ENCODE results near the gene TRIM31.

TRIM31 gene

GRCh38 chr6:30071081-30071818, 41.6 kb downstream of the TRIM31 start:
- Histone ChIP-seq H3K36me3 (ENCODE audit: insufficient read depth, low read length) (peaks cover 16% of the 10 kb centered on the region), H3K27me3 (ENCODE audit: control insufficient read depth in 1 of 2, insufficient read depth in 2 of 2, low read length in 2 of 2) (peaks cover 45 to 61% of the 10 kb centered on the region in 2 donors), H3K4me1 (ENCODE audit: insufficient read depth, low read length) (peaks cover 17% of the 10 kb centered on the region), H3K4me3 (ENCODE audit: low read depth in 1 of 2, low read length in 2 of 2) (no peak overlapping the region), H3K9me3 (ENCODE audit: low read length) (no peaks in the 10 kb centered on the region), H3K9ac (ENCODE audit: low read length) (no peak overlapping the region), H3K27ac (ENCODE audit: low read depth, low read length) (no peak overlapping the region)

- Histone ChIP-seq H3K9me3 (ENCODE audit: low read length) (no peaks in the 10 kb centered on the region), H3K27ac (ENCODE audit: low read depth, low read length) (peak overlapping the region; percentile 36), H3K4me3 (ENCODE audit: low read depth in 1 of 2, low read length in 2 of 2) (peak overlapping the region; percentile 39 to 80), H3K27me3 (ENCODE audit: control insufficient read depth in 1 of 2, insufficient read depth in 2 of 2, low read length in 2 of 2) (peaks cover 20 to 24% of the 10 kb centered on the region in 2 donors), H3K4me1 (ENCODE audit: insufficient read depth, low read length) (peaks cover 14% of the 10 kb centered on the region), H3K36me3 (ENCODE audit: insufficient read depth, low read length) (peaks cover 24% of the 10 kb centered on the region), H3K9ac (ENCODE audit: low read length) (peak overlapping the region; percentile 82)
Measured at GRCh38 chr6:30067460-30068139, 45.3 kb downstream of the TRIM31 start.

GRCh38 chr6:30066577-30067459, 46.1 kb downstream of the TRIM31 start, which contains the start of gene PPP1R11:
Gene PPP1R11, plus strand, starts transcription at chr6:30067198. Its CDS starts 213 bp downstream, at chr6:30067411.
- peaks cover 24% of the 10 kb centered on the region for H3K36me3 ChIP-seq (ENCODE audit: insufficient read depth, low read length)
- H3K9ac ChIP-seq (ENCODE audit: low read length) = peak within 1 kb of the TSS; percentile 82
- peak within 1 kb of the TSS; percentile 39 to 80 for H3K4me3 ChIP-seq (ENCODE audit: low read depth in 1 of 2, low read length in 2 of 2)
- peak within 1 kb of the TSS; percentile 69 for H3K27ac ChIP-seq (ENCODE audit: low read depth, low read length)
- peaks cover 19% of the 10 kb centered on the region for H3K4me1 ChIP-seq (ENCODE audit: insufficient read depth, low read length)
- peaks cover 12 to 17% of the 10 kb centered on the region in 2 donors for H3K27me3 ChIP-seq (ENCODE audit: control insufficient read depth in 1 of 2, insufficient read depth in 2 of 2, low read length in 2 of 2)
- no peaks in the 10 kb centered on the region for H3K9me3 ChIP-seq (ENCODE audit: low read length)

GRCh38 chr6:30066082-30066481, 46.8 kb downstream of the TRIM31 start:
- H3K36me3 ChIP-seq (ENCODE audit: insufficient read depth, low read length) = peaks cover 24% of the 10 kb centered on the region
- H3K9me3 ChIP-seq (ENCODE audit: low read length) = no peaks in the 10 kb centered on the region
- H3K4me1 ChIP-seq (ENCODE audit: insufficient read depth, low read length) = peaks cover 20% of the 10 kb centered on the region
- H3K27ac ChIP-seq (ENCODE audit: low read depth, low read length) = peak overlapping the region; percentile 69
- peaks cover 5 to 9% of the 10 kb centered on the region in 2 donors for H3K27me3 ChIP-seq (ENCODE audit: control insufficient read depth in 1 of 2, insufficient read depth in 2 of 2, low read length in 2 of 2)
- peak overlapping the region; percentile 36 to 80 for H3K4me3 ChIP-seq (ENCODE audit: low read depth in 1 of 2, low read length in 2 of 2)
- peak overlapping the region; percentile 67 for H3K9ac ChIP-seq (ENCODE audit: low read length)

GRCh38 chr6:30063315-30063714, 49.6 kb downstream of the TRIM31 start:
- Histone ChIP-seq H3K36me3 (ENCODE audit: insufficient read depth, low read length) (peaks cover 8% of the 10 kb centered on the region), H3K4me1 (ENCODE audit: insufficient read depth, low read length) (peaks cover 27% of the 10 kb centered on the region), H3K4me3 (ENCODE audit: low read depth in 1 of 2, low read length in 2 of 2) (no peak overlapping the region), H3K9me3 (ENCODE audit: low read length) (no peaks in the 10 kb centered on the region), H3K27me3 (ENCODE audit: control insufficient read depth in 1 of 2, insufficient read depth in 2 of 2, low read length in 2 of 2) (no peaks in the 10 kb centered on the region), H3K9ac (ENCODE audit: low read length) (no peak overlapping the region), H3K27ac (ENCODE audit: low read depth, low read length) (no peak overlapping the region)

GRCh38 chr6:30062471-30063178, 50.3 kb downstream of the TRIM31 start:
- H3K9ac ChIP-seq (ENCODE audit: low read length) = no peak overlapping the region
- H3K4me1 ChIP-seq (ENCODE audit: insufficient read depth, low read length) = peaks cover 21% of the 10 kb centered on the region
- peak overlapping the region in 1 of 2 donors; percentile 100 for H3K4me3 ChIP-seq (ENCODE audit: low read depth in 1 of 2, low read length in 2 of 2)
- H3K27ac ChIP-seq (ENCODE audit: low read depth, low read length) = no peak overlapping the region
- peaks cover 8% of the 10 kb centered on the region for H3K36me3 ChIP-seq (ENCODE audit: insufficient read depth, low read length)
- no peaks in the 10 kb centered on the region for H3K27me3 ChIP-seq (ENCODE audit: control insufficient read depth in 1 of 2, insufficient read depth in 2 of 2, low read length in 2 of 2)
- H3K9me3 ChIP-seq (ENCODE audit: low read length) = no peaks in the 10 kb centered on the region

GRCh38 chr6:30061858-30062458, 50.9 kb downstream of the TRIM31 start:
- Histone ChIP-seq H3K9me3 (ENCODE audit: low read length) (no peaks in the 10 kb centered on the region), H3K4me1 (ENCODE audit: insufficient read depth, low read length) (peaks cover 21% of the 10 kb centered on the region), H3K4me3 (ENCODE audit: low read depth in 1 of 2, low read length in 2 of 2) (peak overlapping the region; percentile 78 to 100), H3K27me3 (ENCODE audit: control insufficient read depth in 1 of 2, insufficient read depth in 2 of 2, low read length in 2 of 2) (no peaks in the 10 kb centered on the region), H3K9ac (ENCODE audit: low read length) (peak overlapping the region; percentile 98), H3K27ac (ENCODE audit: low read depth, low read length) (peak overlapping the region; percentile 93), H3K36me3 (ENCODE audit: insufficient read depth, low read length) (peaks cover 8% of the 10 kb centered on the region)

- H3K4me3 ChIP-seq (ENCODE audit: low read depth in 1 of 2, low read length in 2 of 2) = peak within 1 kb of the TSS; percentile 78 to 100
- H3K9me3 ChIP-seq (ENCODE audit: low read length) = no peaks in the 10 kb centered on the region
- H3K27ac ChIP-seq (ENCODE audit: low read depth, low read length) = peak within 1 kb of the TSS; percentile 93
- H3K36me3 ChIP-seq (ENCODE audit: insufficient read depth, low read length) = peaks cover 8% of the 10 kb centered on the region
- H3K9ac ChIP-seq (ENCODE audit: low read length) = peak within 1 kb of the TSS; percentile 98
- H3K4me1 ChIP-seq (ENCODE audit: insufficient read depth, low read length) = peaks cover 21% of the 10 kb centered on the region
- no peaks in the 10 kb centered on the region for H3K27me3 ChIP-seq (ENCODE audit: control insufficient read depth in 1 of 2, insufficient read depth in 2 of 2, low read length in 2 of 2)
Measured at GRCh38 chr6:30061092-30061857, 51.6 kb downstream of the TRIM31 start, which contains the start of gene POLR1H. Gene POLR1H, plus strand, starts transcription at chr6:30061265. Its CDS starts 260 bp downstream, at chr6:30061525.

GRCh38 chr6:30060606-30061091, 52.2 kb downstream of the TRIM31 start:
- Histone ChIP-seq H3K9me3 (ENCODE audit: low read length) (no peaks in the 10 kb centered on the region), H3K27me3 (ENCODE audit: control insufficient read depth in 1 of 2, insufficient read depth in 2 of 2, low read length in 2 of 2) (no peaks in the 10 kb centered on the region), H3K4me1 (ENCODE audit: insufficient read depth, low read length) (peaks cover 15% of the 10 kb centered on the region), H3K9ac (ENCODE audit: low read length) (peak overlapping the region; percentile 98), H3K36me3 (ENCODE audit: insufficient read depth, low read length) (peaks cover 8% of the 10 kb centered on the region), H3K27ac (ENCODE audit: low read depth, low read length) (peak overlapping the region; percentile 91), H3K4me3 (ENCODE audit: low read depth in 1 of 2, low read length in 2 of 2) (peak overlapping the region; percentile 78 to 100)

- Histone ChIP-seq H3K9ac (ENCODE audit: low read length) (no peak overlapping the region), H3K36me3 (ENCODE audit: insufficient read depth, low read length) (peaks cover 6% of the 10 kb centered on the region), H3K27me3 (ENCODE audit: control insufficient read depth in 1 of 2, insufficient read depth in 2 of 2, low read length in 2 of 2) (no peaks in the 10 kb centered on the region), H3K4me1 (ENCODE audit: insufficient read depth, low read length) (peaks cover 9% of the 10 kb centered on the region), H3K27ac (ENCODE audit: low read depth, low read length) (no peak overlapping the region), H3K9me3 (ENCODE audit: low read length) (no peaks in the 10 kb centered on the region), H3K4me3 (ENCODE audit: low read depth in 1 of 2, low read length in 2 of 2) (no peak overlapping the region)
Measured at GRCh38 chr6:30055513-30055912, 57.4 kb downstream of the TRIM31 start.
